Panc1 (cell line): ENCODE results near the gene ACTR6. TPM values are rescaled to one million over a fixed set of nuclear protein-coding genes. Genes with fewer than 3 reads are reported as not detected.

Source experiments
- ATAC-seq: fragments of 200-7000 bp; cut with Tn5 transposase; 2 replicates; pipeline ENCODE4 v1.9.1; 2020; ENCODE audit warnings: mild to moderate bottlenecking, moderate library complexity
- BruUV-seq: library from RNA; stranded (reverse); fragments of 400-500 nt; replicated peaks from 2 replicates; lab custom pipeline; 2021; lab: Mats Ljungman, UMichigan
- CTCF ChIA-PET: fragments of 300-600 bp; sonication (Branson Sonifier 250); formaldehyde crosslinking; loops from one replicate; lab custom pipeline; 2022; ENCODE audit warnings: antibody characterized with exemption; lab: Charles Lee
- POLR2A ChIA-PET: fragments of 300-600 bp; sonication (Branson Sonifier 250); formaldehyde crosslinking; loops from one replicate; lab custom pipeline; 2022; ENCODE audit warnings: antibody characterized with exemption; lab: Charles Lee
- DNase-seq: peaks from one replicate; pipeline ENCODE4 v3.0.0-alpha.2; 2010; ENCODE audit warnings: low read depth, low spot score
- H3K27ac ChIP-seq: 2 replicates; pipeline ENCODE4 v1.5.1; 2011; ENCODE audit warnings: mild to moderate bottlenecking, low read length, inconsistent platforms
- H3K27me3 ChIP-seq: fragments of 200-500 bp; sonication (Bioruptor generic); 2 replicates; pipeline ENCODE4 v1.6.0; 2014; ENCODE audit warnings: low read length, inconsistent platforms; ENCODE audit not compliant: control insufficient read depth, insufficient read depth
- H3K36me3 ChIP-seq: fragments of 200-500 bp; sonication (Bioruptor generic); 2 replicates; pipeline ENCODE4 v1.5.1; 2014; ENCODE audit warnings: inconsistent platforms, mild to moderate bottlenecking, low read length, moderate library complexity; ENCODE audit not compliant: control insufficient read depth, insufficient read depth
- H3K4me1 ChIP-seq: 2 replicates; pipeline ENCODE4 v1.5.1; 2011; ENCODE audit warnings: inconsistent platforms, mild to moderate bottlenecking, low read length, moderate library complexity; ENCODE audit not compliant: control insufficient read depth, insufficient read depth
- H3K4me3 ChIP-seq, 2 experiments: 2 replicates each; pipeline ENCODE4 v1.5.1; 2011 to 2012; ENCODE audit warnings: low read depth in 2 of 2, low read length in 2 of 2, mild to moderate bottlenecking in 2 of 2, inconsistent platforms in 1 of 2, moderate library complexity in 1 of 2
- H3K9me3 ChIP-seq: fragments of 200-500 bp; sonication (Bioruptor generic); 2 replicates; pipeline ENCODE4 v1.5.1; 2014; ENCODE audit warnings: low read depth, mild to moderate bottlenecking, inconsistent platforms, low read length, moderate library complexity; ENCODE audit not compliant: control insufficient read depth, insufficient read depth
- CTCF ChIP-seq: fragments of 450-650 bp; IDR thresholded peaks from 2 replicates; pipeline ENCODE4 v1.5.1; 2017; ENCODE audit warnings: mild to moderate bottlenecking
- POLR2AphosphoS5 ChIP-seq: IDR thresholded peaks from 2 replicates; pipeline ENCODE4 v1.6.1; 2012; ENCODE audit warnings: mild to moderate bottlenecking, low read depth, low read length, moderate library complexity
- REST ChIP-seq, 2 experiments: IDR thresholded peaks; 2 replicates each; pipeline ENCODE4 v1.6.1; 2011 to 2012; ENCODE audit warnings: low read depth in 2 of 2, control low read depth in 1 of 2, low read length in 1 of 2, mild to moderate bottlenecking in 1 of 2, moderate library complexity in 1 of 2; ENCODE audit not compliant: insufficient read depth in 1 of 2
- SIN3A ChIP-seq: IDR thresholded peaks from 2 replicates; pipeline ENCODE4 v1.6.1; 2012; ENCODE audit warnings: low read depth, mild to moderate bottlenecking, low read length, moderate library complexity, borderline replicate concordance; ENCODE audit not compliant: insufficient read depth
- TCF7L2 ChIP-seq: IDR thresholded peaks from 2 replicates; pipeline ENCODE4 v1.6.1; 2011; ENCODE audit warnings: mild to moderate bottlenecking, low read depth, low read length, inconsistent platforms
- in situ Hi-C: cut with HindIII; loops from 2 replicates; pipeline ENCODE4 v1.10.0; 2016; ENCODE audit warnings: low sequenced_read_pairs, low pct_unique_long_range_greater_than_20kb
- intact Hi-C: fragments of 100-400 bp; cut with micrococcal nuclease; formaldehyde crosslinking; loops from one replicate; pipeline ENCODE4 v1.10.0; 2022; ENCODE audit not compliant: unreplicated experiment
- total RNA-seq: library from RNA; stranded (reverse); gene quantifications from one replicate; pipeline ENCODE4 v1.2.1, GENCODE V29; 2021; ENCODE audit not compliant: unreplicated experiment

ACTR6 gene
- total RNA-seq, 1 experiment from 2014 or later, result 21.2 TPM

GRCh38 chr12:100197486-100197885 is 3.1 kb upstream of the ACTR6 start:
- no peak for ATAC-seq

GRCh38 chr12:100199023-100199346 is 1.6 kb upstream of the ACTR6 start:
- no TSS peak for BruUV-seq
- intact Hi-C loops, result loop anchor here (5.0 kb wide), 1 partner anchor 57 kb away; the partner anchor contains the start of gene BLTP3B
- ATAC-seq, result no peak

More at GRCh38 chr12:100197486-100197885, 3.1 kb upstream of the ACTR6 start:
- CTCF ChIA-PET, result no interaction called here
- Histone ChIP-seq H3K27ac (no peak overlapping the region), H3K36me3 (no peaks in the 10 kb centered on the region; the same call in 1 of the 2 replicates), H3K4me3 (no peak overlapping the region), H3K27me3 (no peaks in the 10 kb centered on the region), H3K4me1 (peaks cover 8% of the 10 kb centered on the region; the same call in 1 of the 2 replicates), H3K9me3 (no peaks in the 10 kb centered on the region)
- intact Hi-C loops (loop anchor here (5.0 kb wide), 1 partner anchor 55 kb away; the partner anchor contains the start of gene BLTP3B), in situ Hi-C loops (no loop called here)
- TF ChIP-seq POLR2AphosphoS5 (no peak), TCF7L2 (no peak), CTCF (no peak), REST (IDR thresholded peaks at IDR 0.05; ENCODE audit: insufficient read depth in 1 of 2, low read depth in 2 of 2, low read length in 1 of 2) (no peak), SIN3A (no peak)
- DNase-seq, result no peak
- POLR2A ChIA-PET, result no interaction called here
- BruUV-seq, result no TSS peak

More at GRCh38 chr12:100199023-100199346, 1.6 kb upstream of the ACTR6 start:
- DNase-seq, result no peak
- in situ Hi-C loops, result no loop called here
- Histone ChIP-seq H3K36me3 (no peaks in the 10 kb centered on the region; the same call in 1 of the 2 replicates), H3K27me3 (no peaks in the 10 kb centered on the region), H3K27ac (peak overlapping the region; percentile 83), H3K9me3 (no peaks in the 10 kb centered on the region), H3K4me1 (peaks cover 8% of the 10 kb centered on the region; the same call in 1 of the 2 replicates), H3K4me3 (peak overlapping the region; percentile 64 to 79)
- POLR2A ChIA-PET, result no interaction called here
- CTCF ChIA-PET, result no interaction called here
- TF ChIP-seq REST (IDR thresholded peaks at IDR 0.05; ENCODE audit: insufficient read depth in 1 of 2, low read depth in 2 of 2, low read length in 1 of 2) (no peak), TCF7L2 (no peak), SIN3A (no peak), POLR2AphosphoS5 (no peak)
